CD4-positive, alpha-beta T cell (primary cell): ENCODE results near the gene PTCD1. TPM values are rescaled to one million over a fixed set of nuclear protein-coding genes. Genes with fewer than 3 reads are reported as not detected.

Experiments used
- ATAC-seq: fragments of 200-7000 bp; cut with Tn5 transposase; one replicate; pipeline ENCODE4 v1.10.0; 2022; ENCODE audit warnings: mild to moderate bottlenecking; ENCODE audit not compliant: poor library complexity
- CTCF ChIA-PET: fragments of 350-600 bp; sonication (Branson Sonifier 250); formaldehyde crosslinking; loops from one replicate; lab custom pipeline; 2021; ENCODE audit warnings: antibody characterized with exemption, inconsistent platforms; lab: Charles Lee
- POLR2A ChIA-PET: fragments of 350-600 bp; sonication (Branson Sonifier 250); formaldehyde crosslinking; loops from one replicate; lab custom pipeline; 2021; ENCODE audit warnings: antibody characterized with exemption, inconsistent platforms; lab: Charles Lee
- DNase-seq, 14 experiments: peaks; one replicate each; pipeline ENCODE4 v3.0.0-alpha.2; 2013 to 2020; ENCODE audit warnings: mixed read lengths in 2 of 14
- H3K27ac ChIP-seq, 2 donors: one replicate each; pipeline versions ENCODE4 v1.5.1 to v1.7.0; 2013; ENCODE audit warnings: low read length in 2 of 2, low read depth in 1 of 2, mild to moderate bottlenecking in 1 of 2
- H3K27me3 ChIP-seq, 2 experiments: 1 replicate in 1 of 2; 2 replicates in 1 of 2; pipeline versions ENCODE4 v1.6.1 to v1.7.0; 2013; ENCODE audit warnings: low read length in 2 of 2, control low read depth in 1 of 2, mild to moderate bottlenecking in 1 of 2, moderate library complexity in 1 of 2; ENCODE audit not compliant: insufficient read depth in 2 of 2, control insufficient read depth in 1 of 2
- H3K36me3 ChIP-seq: one replicate; pipeline ENCODE4 v1.6.1; 2013; ENCODE audit warnings: low read length, control low read depth; ENCODE audit not compliant: insufficient read depth
- H3K4me1 ChIP-seq: one replicate; pipeline ENCODE4 v1.6.1; 2013; ENCODE audit warnings: low read length, control low read depth; ENCODE audit not compliant: insufficient read depth
- H3K4me3 ChIP-seq: one replicate; pipeline ENCODE4 v1.5.1; 2013; ENCODE audit warnings: mild to moderate bottlenecking, low read length, moderate library complexity
- H3K9me3 ChIP-seq, 2 experiments: 1 replicate in 1 of 2; 2 replicates in 1 of 2; pipeline versions ENCODE4 v1.6.1 to v1.7.0; 2013; ENCODE audit warnings: low read length in 2 of 2, mild to moderate bottlenecking in 2 of 2, control low read depth in 1 of 2, moderate library complexity in 1 of 2; ENCODE audit not compliant: control insufficient read depth in 1 of 2, insufficient read depth in 1 of 2
- H3K27ac Mint-ChIP-seq: one replicate; pipeline ENCODE4 v1.8.0; 2020; ENCODE audit warnings: mixed read lengths
- H3K27me3 Mint-ChIP-seq: one replicate; pipeline ENCODE4 v1.8.0; 2021; ENCODE audit warnings: mixed read lengths
- H3K36me3 Mint-ChIP-seq: one replicate; pipeline ENCODE4 v1.8.0; 2021; ENCODE audit warnings: low read depth, mixed read lengths
- H3K4me1 Mint-ChIP-seq: one replicate; pipeline ENCODE4 v1.8.0; 2021; ENCODE audit warnings: low read depth, mixed read lengths
- H3K4me3 Mint-ChIP-seq: one replicate; pipeline ENCODE4 v1.8.0; 2020; ENCODE audit warnings: mild to moderate bottlenecking, mixed read lengths
- H3K9me3 Mint-ChIP-seq: one replicate; pipeline ENCODE4 v1.8.0; 2020; ENCODE audit warnings: mixed read lengths
- intact Hi-C, 2 experiments: fragments of 100-400 bp; cut with DNase I in 1 of 2; cut with micrococcal nuclease in 1 of 2; formaldehyde crosslinking; loops; one replicate each; pipeline versions ENCODE4 v1.15.1 to v1.9.0; 2023 to 2025; cut with DNase I, micrococcal nuclease
- total RNA-seq, 174 experiments: library from RNA in 2 of 174; stranded (reverse) in 2 of 174; gene quantifications; one replicate each; pipeline ENCODE4 v1.2.3 and lab custom pipeline; 2021 to 2026
- TF ChIP-seq, protein P1 (sequence below): fragments of 200-600 bp; IDR thresholded peaks from one replicate; pipeline ENCODE4 v1.8.0; 2022; ENCODE audit warnings: antibody characterized with exemption, mild to moderate bottlenecking

The PTCD1 gene
- total RNA-seq, 2 experiments from 2014 or later, result 4.8 to 5.3 TPM

- ChIA-PET CTCF (no interaction called here), POLR2A (interaction anchor here (0.8 to 2.8 kb wide), 6 partner anchors 8 to 67 kb away, joined by 3 to 21 read pairs (median 4); partner anchors contain the start of genes ATP5MF, BUD31 and PDAP1)
- H3K4me1 Mint-ChIP-seq, result peaks cover 21% of the 10 kb centered on the region
- H3K27ac Mint-ChIP-seq, result peak overlapping the region; percentile 72
- H3K4me3 Mint-ChIP-seq, result no peak overlapping the region
- H3K27me3 Mint-ChIP-seq, result no peaks in the 10 kb centered on the region
- ATAC-seq (no peak), DNase-seq (no peak)
- Histone ChIP-seq H3K4me3 (no peak overlapping the region), H3K9me3 (no peaks in the 10 kb centered on the region), H3K4me1 (peaks cover 10% of the 10 kb centered on the region), H3K27me3 (no peaks in the 10 kb centered on the region), H3K36me3 (peaks cover 83% of the 10 kb centered on the region), H3K27ac (peak overlapping the region in 1 of 2 donors; percentile 15)
- TF ChIP-seq, protein P1, sequence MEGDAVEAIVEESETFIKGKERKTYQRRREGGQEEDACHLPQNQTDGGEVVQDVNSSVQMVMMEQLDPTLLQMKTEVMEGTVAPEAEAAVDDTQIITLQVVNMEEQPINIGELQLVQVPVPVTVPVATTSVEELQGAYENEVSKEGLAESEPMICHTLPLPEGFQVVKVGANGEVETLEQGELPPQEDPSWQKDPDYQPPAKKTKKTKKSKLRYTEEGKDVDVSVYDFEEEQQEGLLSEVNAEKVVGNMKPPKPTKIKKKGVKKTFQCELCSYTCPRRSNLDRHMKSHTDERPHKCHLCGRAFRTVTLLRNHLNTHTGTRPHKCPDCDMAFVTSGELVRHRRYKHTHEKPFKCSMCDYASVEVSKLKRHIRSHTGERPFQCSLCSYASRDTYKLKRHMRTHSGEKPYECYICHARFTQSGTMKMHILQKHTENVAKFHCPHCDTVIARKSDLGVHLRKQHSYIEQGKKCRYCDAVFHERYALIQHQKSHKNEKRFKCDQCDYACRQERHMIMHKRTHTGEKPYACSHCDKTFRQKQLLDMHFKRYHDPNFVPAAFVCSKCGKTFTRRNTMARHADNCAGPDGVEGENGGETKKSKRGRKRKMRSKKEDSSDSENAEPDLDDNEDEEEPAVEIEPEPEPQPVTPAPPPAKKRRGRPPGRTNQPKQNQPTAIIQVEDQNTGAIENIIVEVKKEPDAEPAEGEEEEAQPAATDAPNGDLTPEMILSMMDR, result no peak
- H3K36me3 Mint-ChIP-seq, result peaks cover 91% of the 10 kb centered on the region
- intact Hi-C loops, result no loop called here
- H3K9me3 Mint-ChIP-seq, result no peaks in the 10 kb centered on the region
Measured at GRCh38 chr7:99398891-99399445, 39.6 kb downstream of the PTCD1 start.

DNA sequence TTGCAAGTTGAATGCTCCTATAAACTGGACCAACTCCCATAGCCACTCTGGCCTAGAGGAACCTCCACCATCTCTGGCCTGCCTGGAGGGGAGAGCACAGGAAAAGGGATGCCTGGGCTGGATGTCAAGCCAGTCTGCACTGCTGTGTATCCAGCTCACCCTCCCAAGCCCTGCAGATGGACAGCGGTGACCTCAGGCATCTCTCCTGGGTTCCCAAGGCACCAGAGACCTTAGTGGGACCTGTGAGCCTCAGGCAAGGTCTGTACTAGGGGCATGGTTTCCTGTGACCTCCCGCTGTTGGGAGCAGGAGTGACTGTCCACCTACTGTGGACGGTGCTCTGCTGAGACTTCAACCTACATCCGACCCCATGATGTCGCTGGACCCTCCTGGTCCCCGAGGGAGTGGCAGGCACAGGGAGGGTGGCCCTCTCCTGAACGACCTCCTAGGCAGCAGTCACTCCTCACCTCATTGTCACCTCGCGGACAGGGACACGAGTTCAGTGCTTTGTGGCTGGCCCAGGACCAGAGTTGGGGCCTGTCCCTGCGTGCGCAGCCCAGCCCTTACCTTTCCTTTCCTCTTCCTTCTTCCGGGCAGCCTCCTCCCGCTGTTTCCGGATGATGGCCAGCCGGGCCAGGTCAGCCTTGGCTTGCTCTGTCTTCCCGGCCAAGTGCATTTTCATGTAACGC, 41.2 kb downstream of the PTCD1 start:
- POLR2A ChIA-PET, result interaction anchor here (8.7 kb wide), 1 partner anchor 11 kb away, joined by 105 read pairs; the partner anchor contains the start of genes BUD31 and PDAP1
- Histone ChIP-seq H3K4me1 (peaks cover 23% of the 10 kb centered on the region), H3K9me3 (no peaks in the 10 kb centered on the region), H3K27ac (no peak overlapping the region), H3K4me3 (no peak overlapping the region), H3K36me3 (peaks cover 86% of the 10 kb centered on the region), H3K27me3 (no peaks in the 10 kb centered on the region)
- Mint-ChIP-seq H3K27ac (peak overlapping the region; percentile 72), H3K4me1 (peaks cover 24% of the 10 kb centered on the region), H3K27me3 (no peaks in the 10 kb centered on the region), H3K9me3 (no peaks in the 10 kb centered on the region), H3K36me3 (peaks cover 93% of the 10 kb centered on the region), H3K4me3 (no peak overlapping the region)
- DNase-seq (no peak), ATAC-seq (no peak)
- intact Hi-C loops, result no loop called here
- CTCF ChIA-PET, result no interaction called here
- TF ChIP-seq, protein P1, result no peak

DNA sequence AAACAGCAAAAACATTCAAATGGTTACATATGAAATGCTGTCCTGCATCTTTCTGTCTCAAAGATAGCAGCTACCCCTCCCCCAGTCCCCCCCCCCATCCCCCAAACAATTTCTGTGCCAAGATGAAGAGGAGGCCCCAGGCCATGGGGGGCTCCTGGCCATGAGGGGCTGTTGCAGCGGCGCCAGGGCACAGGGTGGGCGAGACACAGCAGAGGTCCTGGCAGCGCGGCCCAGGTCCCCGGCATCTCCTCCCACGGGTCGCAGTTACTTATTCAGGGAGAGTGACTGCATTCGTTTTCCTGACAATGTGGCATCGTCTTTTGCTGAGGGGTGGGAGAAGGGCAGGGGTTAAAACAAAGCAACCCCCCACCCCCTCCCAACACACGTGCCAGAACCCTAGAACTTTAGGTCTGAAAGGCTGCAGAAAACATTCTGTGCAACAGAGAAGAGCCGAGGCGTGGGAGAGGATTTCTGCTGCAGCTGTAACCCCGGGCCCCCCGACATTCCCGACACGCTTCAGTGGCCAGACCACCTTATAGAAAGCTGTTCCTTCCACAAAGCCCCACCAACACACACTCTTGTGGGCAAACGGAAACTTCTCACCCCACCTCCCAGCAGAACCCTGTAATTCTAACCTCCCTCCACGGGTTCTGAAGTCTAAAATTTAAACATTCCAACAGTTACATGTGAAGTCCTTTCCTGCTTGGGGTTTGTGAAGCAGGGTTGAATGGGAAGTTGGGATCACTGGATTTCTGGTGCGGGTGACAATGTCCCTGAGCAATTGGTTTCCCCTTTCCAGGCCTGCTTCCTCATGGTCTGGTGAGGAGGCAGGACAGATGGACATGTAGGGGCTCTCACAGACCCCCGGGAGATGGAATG, 41.9 kb downstream of the PTCD1 start:
- Mint-ChIP-seq H3K27ac (peak overlapping the region; percentile 27), H3K9me3 (no peaks in the 10 kb centered on the region), H3K27me3 (no peaks in the 10 kb centered on the region), H3K4me3 (no peak overlapping the region), H3K4me1 (peaks cover 24% of the 10 kb centered on the region), H3K36me3 (peaks cover 93% of the 10 kb centered on the region)
- Histone ChIP-seq H3K4me1 (peaks cover 30% of the 10 kb centered on the region), H3K36me3 (peaks cover 91% of the 10 kb centered on the region), H3K9me3 (no peaks in the 10 kb centered on the region), H3K4me3 (no peak overlapping the region), H3K27ac (peak overlapping the region in 1 of 2 donors; percentile 11), H3K27me3 (no peaks in the 10 kb centered on the region)
- intact Hi-C loops, result no loop called here
- ATAC-seq (no peak), DNase-seq (no peak)
- ChIA-PET POLR2A (interaction anchor here (8.7 kb wide), 1 partner anchor 12 kb away, joined by 105 read pairs; the partner anchor contains the start of genes BUD31 and PDAP1), CTCF (no interaction called here)
- TF ChIP-seq, protein P1, result no peak
